Osteoblast (primary cell): Measurements from ENCODE around the gene VPS37B. TPM values are rescaled to one million over a fixed set of nuclear protein-coding genes. Genes with fewer than 3 reads are reported as not detected.

ENCODE experiments used
- DNase-seq: peaks from one replicate; pipeline ENCODE4 v3.0.0; 2011; ENCODE audit warnings: low spot score, mixed read lengths; ENCODE audit not compliant: insufficient read length; ENCODE audit errors: missing footprints
- H2AFZ ChIP-seq: 2 replicates; pipeline ENCODE4 v1.6.0; 2011; ENCODE audit warnings: mild to moderate bottlenecking, low read length
- H3K27ac ChIP-seq: 2 replicates; pipeline ENCODE4 v1.5.1; 2011; ENCODE audit warnings: mild to moderate bottlenecking, low read depth, low read length, moderate library complexity
- H3K27me3 ChIP-seq: 2 replicates; pipeline ENCODE4 v1.6.0; 2012; ENCODE audit warnings: mild to moderate bottlenecking, control low read depth, inconsistent platforms, low read length, moderate library complexity; ENCODE audit not compliant: insufficient read depth
- H3K36me3 ChIP-seq: 2 replicates; pipeline ENCODE4 v1.5.1; 2011; ENCODE audit warnings: mild to moderate bottlenecking, low read length, control low read depth, moderate library complexity; ENCODE audit not compliant: insufficient read depth
- H3K4me1 ChIP-seq: 2 replicates; pipeline ENCODE4 v1.5.1; 2011; ENCODE audit warnings: mild to moderate bottlenecking, low read length, control low read depth, moderate library complexity; ENCODE audit not compliant: insufficient read depth
- H3K4me2 ChIP-seq: 2 replicates; pipeline ENCODE4 v1.6.0; 2011; ENCODE audit warnings: mild to moderate bottlenecking, low read length; ENCODE audit not compliant: insufficient read depth
- H3K4me3 ChIP-seq: fragments of 200-600 bp; sonication (generic); 3 replicates; pipeline ENCODE4 v1.5.1; 2012; ENCODE audit warnings: mild to moderate bottlenecking, low read length, inconsistent platforms; ENCODE audit not compliant: insufficient read depth
- H3K79me2 ChIP-seq: 2 replicates; pipeline ENCODE4 v1.6.0; 2012; ENCODE audit warnings: mild to moderate bottlenecking, low read length, control low read depth, inconsistent platforms; ENCODE audit not compliant: insufficient read depth
- H3K9me3 ChIP-seq: 2 replicates; pipeline ENCODE4 v1.5.1; 2011; ENCODE audit warnings: low read depth, low read length, control low read depth
- H4K20me1 ChIP-seq: 2 replicates; pipeline ENCODE4 v1.6.0; 2012; ENCODE audit warnings: mild to moderate bottlenecking, low read length, control low read depth; ENCODE audit not compliant: insufficient read depth
- CTCF ChIP-seq: IDR thresholded peaks from 2 replicates; pipeline ENCODE4 v1.5.1; 2011; ENCODE audit warnings: mild to moderate bottlenecking, low read depth, low read length, moderate library complexity; ENCODE audit errors: extremely low read depth
- total RNA-seq: library from RNA; depleted of rRNA; stranded (reverse); fragments of >200 nt; gene quantifications from 2 replicates; pipeline ENCODE4 v1.2.3, GENCODE V29; 2012

The VPS37B gene
- total RNA-seq, 1 donor = 19.2 TPM

GRCh38 chr12:122854554-122854953 is 41.4 kb downstream of the VPS37B start:
- TF ChIP-seq CTCF = no peak
- no peak overlapping the region for H2AFZ ChIP-seq
- no peak overlapping the region for H3K4me2 ChIP-seq
- no peak overlapping the region for H3K27ac ChIP-seq
- peak; percentile 89 for DNase-seq
- no peak overlapping the region for H3K4me3 ChIP-seq
- H3K27me3 ChIP-seq = no peaks in the 10 kb centered on the region
- no peaks in the 10 kb centered on the region for H3K79me2 ChIP-seq
- no peaks in the 10 kb centered on the region for H3K36me3 ChIP-seq
- no peaks in the 10 kb centered on the region for H4K20me1 ChIP-seq
- H3K9me3 ChIP-seq = no peaks in the 10 kb centered on the region
- H3K4me1 ChIP-seq = peaks cover 14% of the 10 kb centered on the region

GRCh38 chr12:122853582-122854245 is 42.2 kb downstream of the VPS37B start:
- Histone ChIP-seq H3K27me3 (no peaks in the 10 kb centered on the region), H3K4me1 (peaks cover 14% of the 10 kb centered on the region), H3K36me3 (no peaks in the 10 kb centered on the region), H3K79me2 (no peaks in the 10 kb centered on the region), H2AFZ (no peak overlapping the region), H3K27ac (no peak overlapping the region), H3K4me3 (no peak overlapping the region), H3K4me2 (no peak overlapping the region), H4K20me1 (no peaks in the 10 kb centered on the region), H3K9me3 (no peaks in the 10 kb centered on the region)
- DNase-seq = peak; percentile 77
- no peak for TF ChIP-seq CTCF

GRCh38 chr12:122852336-122853275 is 43.3 kb downstream of the VPS37B start:
- no peaks in the 10 kb centered on the region for H3K27me3 ChIP-seq
- H3K4me3 ChIP-seq = no peak overlapping the region
- peak overlapping the region; percentile 60 for H3K27ac ChIP-seq
- H3K4me2 ChIP-seq = peak overlapping the region; percentile 43
- DNase-seq = peak; percentile 95
- H4K20me1 ChIP-seq = no peaks in the 10 kb centered on the region
- H3K36me3 ChIP-seq = no peaks in the 10 kb centered on the region
- H3K79me2 ChIP-seq = no peaks in the 10 kb centered on the region
- H3K9me3 ChIP-seq = no peaks in the 10 kb centered on the region
- peaks cover 14% of the 10 kb centered on the region for H3K4me1 ChIP-seq
- peak overlapping the region; percentile 93 for H2AFZ ChIP-seq
- TF ChIP-seq CTCF = no peak

- Histone ChIP-seq H3K4me3 (no peak overlapping the region), H3K9me3 (no peaks in the 10 kb centered on the region), H3K27ac (peak overlapping the region; percentile 60), H4K20me1 (no peaks in the 10 kb centered on the region), H3K4me2 (peak overlapping the region; percentile 43), H3K79me2 (no peaks in the 10 kb centered on the region), H3K27me3 (no peaks in the 10 kb centered on the region), H2AFZ (peak overlapping the region; percentile 93), H3K36me3 (no peaks in the 10 kb centered on the region), H3K4me1 (peaks cover 14% of the 10 kb centered on the region)
- DNase-seq = peak; percentile 100
- no peak for TF ChIP-seq CTCF
Measured at GRCh38 chr12:122851820-122852219, 44.1 kb downstream of the VPS37B start.
